Measurements from ENCODE around the gene ENTPD8. TPM values are rescaled to one million over a fixed set of nuclear protein-coding genes. Genes with fewer than 3 reads are reported as not detected.

Gene ENTPD8
- total and polyA plus RNA-seq, 2 donors (not counting 3 experiments of a cell fraction or from before 2014, with no cell fraction given) = 0.44 to 0.51 TPM

- H3K27me3 ChIP-seq (ENCODE audit: control insufficient read depth in 2 of 2, insufficient read depth in 2 of 2, low read length in 2 of 2) = no peaks in the 10 kb centered on the region
- H3K9me3 ChIP-seq (replicated peaks; ENCODE audit: control insufficient read depth, insufficient read depth, low read length) = no peaks in the 10 kb centered on the region
- no peak overlapping the region for H3K4me2 ChIP-seq (ENCODE audit: insufficient read depth, low read length)
- no peak for TF ChIP-seq EZH2 (IDR thresholded peaks at IDR 0.05; ENCODE audit: borderline replicate concordance, low read depth, low read length, severe bottlenecking)
- no peaks in the 10 kb centered on the region for H4K20me1 ChIP-seq (replicated peaks; ENCODE audit: control insufficient read depth, extremely low read depth, insufficient read depth, low read length)
- H3K9me1 ChIP-seq (replicated peaks; ENCODE audit: control insufficient read depth, extremely low read depth, insufficient read depth, low read length) = no peaks in the 10 kb centered on the region
- no peak overlapping the region for H3K4me3 ChIP-seq (replicated peaks in 1 of 3; ENCODE audit: insufficient read depth in 1 of 3, low read depth in 1 of 3, low read length in 3 of 3)
- ChIA-PET CTCF (no interaction called here), POLR2A (no interaction called here)
- no peak for DNase-seq (ENCODE audit: low read depth, low spot score)
- H3K9ac ChIP-seq (replicated peaks; ENCODE audit: extremely low read depth, insufficient read depth, low read length) = no peak overlapping the region
- H3K79me2 ChIP-seq (ENCODE audit: control insufficient read depth, insufficient read depth, low read length) = peaks cover 46% of the 10 kb centered on the region
- BruUV-seq (replicated peaks) = no TSS peak
- H3K4me1 ChIP-seq (ENCODE audit: control insufficient read depth, extremely low read depth, insufficient read depth, low read length) = peaks cover 24% of the 10 kb centered on the region
- H3K27ac ChIP-seq (ENCODE audit: insufficient read depth, low read depth, low read length) = no peak overlapping the region
- intact Hi-C loops (cut with micrococcal nuclease) = no loop called here
- H2AFZ ChIP-seq (ENCODE audit: low read depth, low read length) = no peak overlapping the region
- FAIRE-seq = no peak
- dilution Hi-C loops (cut with MboI; ENCODE audit: extremely low pct_ligation_motif_present, low sequenced_read_pairs) = no loop called here
- peaks cover 0 to 2% of the 10 kb centered on the region in 2 experiments for H3K36me3 ChIP-seq (ENCODE audit: control insufficient read depth in 2 of 2, extremely low read depth in 1 of 2, insufficient read depth in 2 of 2, low read length in 2 of 2)
These were observed 25.7 kb downstream of the ENTPD8 start for GRCh38 chr9:137415451-137415850.

DNA sequence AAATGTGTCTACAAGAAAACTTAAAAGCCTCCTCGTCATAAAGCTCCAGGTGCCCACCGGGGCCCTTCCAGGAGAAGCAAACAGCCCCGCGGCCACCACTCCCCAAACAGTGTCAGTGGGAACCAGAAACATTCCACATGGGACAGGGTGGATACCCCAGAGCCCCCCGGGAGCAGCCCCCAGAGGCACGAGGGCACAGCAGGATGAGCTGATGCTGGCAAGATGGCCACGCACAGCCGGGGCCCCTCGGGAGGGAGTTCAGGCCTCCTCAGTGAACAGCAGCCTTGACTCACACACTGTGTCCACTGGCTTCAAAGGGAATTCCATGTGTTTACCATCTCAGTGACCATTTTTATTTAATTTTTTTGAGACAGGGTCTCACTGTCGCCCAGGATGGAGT lies 28.7 kb downstream of the ENTPD8 start:
- no peaks in the 10 kb centered on the region for H4K20me1 ChIP-seq (replicated peaks; ENCODE audit: control insufficient read depth, extremely low read depth, insufficient read depth, low read length)
- FAIRE-seq (peak; percentile 63), DNase-seq (ENCODE audit: low read depth, low spot score) (no peak)
- peaks cover 28% of the 10 kb centered on the region for H3K79me2 ChIP-seq (ENCODE audit: control insufficient read depth, insufficient read depth, low read length)
- intact Hi-C loops (cut with micrococcal nuclease) = no loop called here
- H3K9me3 ChIP-seq (replicated peaks; ENCODE audit: control insufficient read depth, insufficient read depth, low read length) = no peaks in the 10 kb centered on the region
- peak overlapping the region; percentile 97 for H3K27ac ChIP-seq (ENCODE audit: insufficient read depth, low read depth, low read length)
- H3K9me1 ChIP-seq (replicated peaks; ENCODE audit: control insufficient read depth, extremely low read depth, insufficient read depth, low read length) = no peaks in the 10 kb centered on the region
- H3K4me3 ChIP-seq (replicated peaks in 1 of 3; ENCODE audit: insufficient read depth in 1 of 3, low read depth in 1 of 3, low read length in 3 of 3) = no peak overlapping the region
- H3K4me1 ChIP-seq (ENCODE audit: control insufficient read depth, extremely low read depth, insufficient read depth, low read length) = peaks cover 26% of the 10 kb centered on the region
- peak overlapping the region; percentile 78 for H3K9ac ChIP-seq (replicated peaks; ENCODE audit: extremely low read depth, insufficient read depth, low read length)
- no peaks in the 10 kb centered on the region for H3K27me3 ChIP-seq (ENCODE audit: control insufficient read depth in 2 of 2, insufficient read depth in 2 of 2, low read length in 2 of 2)
- CTCF ChIA-PET = interaction anchor here (1.2 to 3.2 kb wide), 5 partner anchors 11 to 125 kb away, joined by 3 to 29 read pairs (median 10); partner anchors contain the start of genes EXD3, NOXA1 and NRARP
- H2AFZ ChIP-seq (ENCODE audit: low read depth, low read length) = no peak overlapping the region
- dilution Hi-C loops (cut with MboI; ENCODE audit: extremely low pct_ligation_motif_present, low sequenced_read_pairs) = no loop called here
- BruUV-seq (replicated peaks) = no TSS peak
- POLR2A ChIA-PET = interaction anchor here (1.0 to 1.1 kb wide), 2 partner anchors 109 to 110 kb away, joined by 3 read pairs; partner anchors contain the start of gene NRARP
- H3K4me2 ChIP-seq (ENCODE audit: insufficient read depth, low read length) = peak overlapping the region; percentile 52
- peaks cover 0 to 2% of the 10 kb centered on the region in 2 experiments for H3K36me3 ChIP-seq (ENCODE audit: control insufficient read depth in 2 of 2, extremely low read depth in 1 of 2, insufficient read depth in 2 of 2, low read length in 2 of 2)
- TF ChIP-seq MYC (IDR thresholded peaks at IDR 0.05; ENCODE audit: low read depth, low read length) = no peak
- no peak for TF ChIP-seq GATA2 (IDR thresholded peaks at IDR 0.05; ENCODE audit: insufficient read depth, insufficient read length, low read depth, low read length)
- no peak for TF ChIP-seq POLR2AphosphoS5 (IDR thresholded peaks at IDR 0.05; ENCODE audit: insufficient read depth, low read depth, low read length)
- no peak for TF ChIP-seq EZH2 (IDR thresholded peaks at IDR 0.05; ENCODE audit: borderline replicate concordance, low read depth, low read length, severe bottlenecking)
- no peak for TF ChIP-seq JUN (IDR thresholded peaks at IDR 0.05; ENCODE audit: borderline replicate concordance, insufficient read depth, insufficient read length, low read depth)
- TF ChIP-seq, protein P1, sequence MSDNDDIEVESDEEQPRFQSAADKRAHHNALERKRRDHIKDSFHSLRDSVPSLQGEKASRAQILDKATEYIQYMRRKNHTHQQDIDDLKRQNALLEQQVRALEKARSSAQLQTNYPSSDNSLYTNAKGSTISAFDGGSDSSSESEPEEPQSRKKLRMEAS (IDR thresholded peaks at IDR 0.05; ENCODE audit: insufficient read depth, insufficient read length) = no peak
- TF ChIP-seq, protein P2, sequence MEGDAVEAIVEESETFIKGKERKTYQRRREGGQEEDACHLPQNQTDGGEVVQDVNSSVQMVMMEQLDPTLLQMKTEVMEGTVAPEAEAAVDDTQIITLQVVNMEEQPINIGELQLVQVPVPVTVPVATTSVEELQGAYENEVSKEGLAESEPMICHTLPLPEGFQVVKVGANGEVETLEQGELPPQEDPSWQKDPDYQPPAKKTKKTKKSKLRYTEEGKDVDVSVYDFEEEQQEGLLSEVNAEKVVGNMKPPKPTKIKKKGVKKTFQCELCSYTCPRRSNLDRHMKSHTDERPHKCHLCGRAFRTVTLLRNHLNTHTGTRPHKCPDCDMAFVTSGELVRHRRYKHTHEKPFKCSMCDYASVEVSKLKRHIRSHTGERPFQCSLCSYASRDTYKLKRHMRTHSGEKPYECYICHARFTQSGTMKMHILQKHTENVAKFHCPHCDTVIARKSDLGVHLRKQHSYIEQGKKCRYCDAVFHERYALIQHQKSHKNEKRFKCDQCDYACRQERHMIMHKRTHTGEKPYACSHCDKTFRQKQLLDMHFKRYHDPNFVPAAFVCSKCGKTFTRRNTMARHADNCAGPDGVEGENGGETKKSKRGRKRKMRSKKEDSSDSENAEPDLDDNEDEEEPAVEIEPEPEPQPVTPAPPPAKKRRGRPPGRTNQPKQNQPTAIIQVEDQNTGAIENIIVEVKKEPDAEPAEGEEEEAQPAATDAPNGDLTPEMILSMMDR (IDR thresholded peaks at IDR 0.05; ENCODE audit: extremely low read depth in 1 of 2, insufficient read depth in 1 of 2, low read depth in 1 of 2, low read length in 2 of 2) = no peak
- TF ChIP-seq FOS (IDR thresholded peaks at IDR 0.05; ENCODE audit: borderline replicate concordance, insufficient read depth, low read length) = no peak
- TF ChIP-seq POLR2A (IDR thresholded peaks at IDR 0.05; ENCODE audit: low read depth, low read length) = no peak

Measured in endothelial cell of umbilical vein (primary cell).